Duodenal mucosa (tissue), 2 donors: Measurements from ENCODE around the gene ARID5B.

Experiments
- H3K27ac ChIP-seq: one replicate; pipeline ENCODE4 v1.7.0; 2013; ENCODE audit warnings: low read depth, low read length
- H3K27me3 ChIP-seq, 2 donors: one replicate each; pipeline ENCODE4 v1.7.0; 2013; ENCODE audit warnings: low read length in 2 of 2, control low read depth in 1 of 2; ENCODE audit not compliant: insufficient read depth in 2 of 2, control insufficient read depth in 1 of 2
- H3K36me3 ChIP-seq, 2 donors: one replicate each; pipeline ENCODE4 v1.7.0; 2013; ENCODE audit warnings: low read length in 2 of 2, control low read depth in 1 of 2; ENCODE audit not compliant: insufficient read depth in 2 of 2, control insufficient read depth in 1 of 2
- H3K4me1 ChIP-seq, 2 donors: one replicate each; pipeline ENCODE4 v1.7.0; 2013; ENCODE audit warnings: low read length in 2 of 2, control low read depth in 1 of 2; ENCODE audit not compliant: insufficient read depth in 2 of 2, control insufficient read depth in 1 of 2
- H3K4me3 ChIP-seq, 2 donors: one replicate each; pipeline ENCODE4 v1.7.0; 2013; ENCODE audit warnings: low read length in 2 of 2, low read depth in 1 of 2
- H3K9ac ChIP-seq, 2 donors: one replicate each; pipeline ENCODE4 v1.7.0; 2013; ENCODE audit warnings: low read length in 2 of 2, low read depth in 1 of 2
- H3K9me3 ChIP-seq, 2 donors: one replicate each; pipeline ENCODE4 v1.7.0; 2013; ENCODE audit warnings: low read length in 2 of 2, control low read depth in 1 of 2; ENCODE audit not compliant: control insufficient read depth in 1 of 2

Gene ARID5B

DNA sequence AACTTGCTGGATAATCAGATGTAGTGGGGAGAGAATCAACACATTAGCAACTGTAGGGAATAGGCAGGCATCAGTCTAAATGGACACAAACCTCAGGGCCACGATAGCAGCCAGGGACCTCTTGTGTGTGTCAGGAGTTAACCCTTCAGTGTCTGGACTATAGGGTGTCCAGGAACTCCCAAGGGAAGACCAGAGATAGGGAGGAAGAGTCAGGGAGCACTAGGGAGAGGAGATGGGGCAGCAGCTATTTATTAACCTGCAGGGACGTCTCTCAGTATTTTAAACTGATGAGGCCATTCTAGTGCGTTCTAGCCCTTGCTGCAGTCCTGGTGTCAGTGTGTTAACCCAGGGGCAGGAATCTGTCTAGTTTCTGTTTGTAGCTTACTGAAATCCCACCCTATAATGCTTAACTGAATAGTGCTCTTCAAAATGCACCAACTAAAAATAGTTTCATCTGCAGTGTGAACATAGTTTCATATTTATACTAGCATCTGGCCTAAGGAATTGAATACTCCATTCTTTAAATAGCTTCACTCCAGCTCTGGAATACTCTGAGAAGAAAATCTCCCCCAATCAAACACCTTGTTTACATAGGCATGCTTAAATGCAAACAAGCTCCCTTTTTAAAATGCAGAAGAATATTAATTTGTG is 62.7 kb downstream of the ARID5B start:
- Histone ChIP-seq H3K36me3 (no peaks in the 10 kb centered on the region), H3K9ac (peak overlapping the region in 1 of 2 donors; percentile 29), H3K27ac (peak overlapping the region; percentile 59), H3K27me3 (no peaks in the 10 kb centered on the region), H3K4me1 (peaks cover 20 to 59% of the 10 kb centered on the region in 2 donors), H3K9me3 (no peaks in the 10 kb centered on the region), H3K4me3 (peak overlapping the region; percentile 36 to 48)

DNA sequence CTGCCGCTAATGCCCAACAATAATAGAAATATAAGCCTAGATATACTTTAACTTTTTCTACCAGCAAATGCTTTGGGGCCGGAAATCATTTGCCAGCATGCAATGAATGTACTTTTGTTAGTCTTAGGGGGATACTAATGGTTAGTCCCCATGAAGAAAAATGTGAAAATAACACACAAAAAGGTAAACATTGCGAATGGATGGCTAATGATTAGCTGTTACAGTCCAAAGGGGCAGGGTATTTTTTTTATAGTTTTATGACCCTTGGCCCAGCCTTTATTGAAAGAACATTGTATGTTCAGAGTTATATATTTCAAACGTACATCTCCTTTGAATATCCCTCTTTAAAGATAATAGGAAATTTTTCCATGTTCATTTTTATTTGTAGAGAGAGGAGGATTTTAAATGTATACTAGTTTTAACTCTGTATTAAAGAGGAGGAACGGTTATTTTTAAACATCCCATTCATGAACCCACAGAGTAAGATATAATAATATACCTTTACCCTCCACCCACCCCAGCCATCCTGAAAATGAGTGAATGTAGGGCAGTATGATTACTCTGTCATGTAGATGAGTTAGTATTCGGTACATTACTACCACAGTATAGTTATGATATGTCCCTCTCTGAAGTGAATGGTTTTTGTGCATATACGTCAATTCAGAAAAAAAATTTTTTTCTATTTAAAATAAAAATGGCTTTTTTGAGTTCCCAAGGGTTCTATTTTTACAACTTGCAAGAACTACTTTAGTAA is 63.6 kb downstream of the ARID5B start:
- H3K27ac ChIP-seq, result no peak overlapping the region

DNA sequence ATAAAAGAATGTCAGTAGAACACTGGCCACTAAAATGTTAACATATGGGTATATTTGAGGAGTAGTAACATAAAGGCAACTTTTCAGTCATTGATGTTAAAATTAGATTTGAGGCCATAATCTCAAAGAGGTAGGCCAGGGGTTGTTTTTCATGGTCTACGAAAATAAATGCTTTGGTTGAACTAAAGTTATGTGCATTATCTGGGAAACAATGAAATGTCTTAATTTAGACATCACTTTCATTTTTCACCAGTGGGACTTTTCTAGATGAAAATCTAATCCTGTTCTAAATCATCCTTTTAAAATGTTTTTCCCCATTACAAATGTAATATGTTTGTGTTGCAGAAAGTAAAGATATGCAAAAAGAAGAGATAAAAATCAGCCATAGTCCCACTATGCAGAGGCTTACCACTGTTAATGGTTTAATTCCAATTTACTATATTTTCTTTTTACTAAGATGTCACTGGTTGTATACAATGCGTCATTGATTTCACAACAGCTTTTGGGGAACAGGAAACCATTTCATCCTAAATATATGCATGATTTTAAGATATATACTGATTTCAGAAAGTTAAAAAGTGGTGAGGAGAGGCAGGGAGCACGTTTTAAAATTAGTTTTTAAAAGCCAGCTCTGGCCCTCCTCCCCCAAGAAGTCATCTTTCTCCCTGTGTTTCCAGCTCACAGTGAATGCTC is 64.3 kb downstream of the ARID5B start:
- H3K36me3 ChIP-seq, result no peaks in the 10 kb centered on the region
- H3K9me3 ChIP-seq, result no peaks in the 10 kb centered on the region
- H3K27ac ChIP-seq, result no peak overlapping the region
- no peak overlapping the region for H3K9ac ChIP-seq
- peaks cover 20 to 71% of the 10 kb centered on the region in 2 donors for H3K4me1 ChIP-seq
- H3K27me3 ChIP-seq, result no peaks in the 10 kb centered on the region
- no peak overlapping the region for H3K4me3 ChIP-seq

More for the DNA sequence above, 63.6 kb downstream of the ARID5B start:
- no peak overlapping the region for H3K9ac ChIP-seq
- H3K36me3 ChIP-seq, result no peaks in the 10 kb centered on the region
- no peaks in the 10 kb centered on the region for H3K27me3 ChIP-seq
- H3K4me1 ChIP-seq, result peaks cover 20 to 64% of the 10 kb centered on the region in 2 donors
- no peaks in the 10 kb centered on the region for H3K9me3 ChIP-seq
- H3K4me3 ChIP-seq, result peak overlapping the region; percentile 37 to 48

DNA sequence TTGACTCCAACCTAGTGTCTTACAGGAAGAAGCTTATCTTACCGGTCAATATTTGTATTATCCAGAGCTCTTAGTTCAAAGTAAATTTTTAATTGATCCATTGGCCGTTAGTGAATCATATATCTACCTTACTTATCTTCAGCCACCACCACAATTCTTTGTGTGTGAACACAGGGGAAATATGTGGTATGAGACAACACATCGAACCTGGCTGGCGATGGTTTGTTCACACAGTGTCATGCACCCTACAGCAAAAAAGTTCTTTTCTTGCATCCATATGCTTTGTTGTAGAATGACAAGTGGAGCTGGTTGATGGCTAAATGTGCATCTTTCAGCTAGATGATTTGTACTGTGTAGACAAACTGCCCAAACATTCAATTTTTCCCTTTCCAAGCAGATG is 65.8 kb downstream of the ARID5B start:
- Histone ChIP-seq H3K9me3 (no peaks in the 10 kb centered on the region), H3K27me3 (no peaks in the 10 kb centered on the region), H3K4me1 (peaks cover 20 to 66% of the 10 kb centered on the region in 2 donors), H3K9ac (no peak overlapping the region), H3K36me3 (no peaks in the 10 kb centered on the region), H3K27ac (no peak overlapping the region), H3K4me3 (no peak overlapping the region)

DNA sequence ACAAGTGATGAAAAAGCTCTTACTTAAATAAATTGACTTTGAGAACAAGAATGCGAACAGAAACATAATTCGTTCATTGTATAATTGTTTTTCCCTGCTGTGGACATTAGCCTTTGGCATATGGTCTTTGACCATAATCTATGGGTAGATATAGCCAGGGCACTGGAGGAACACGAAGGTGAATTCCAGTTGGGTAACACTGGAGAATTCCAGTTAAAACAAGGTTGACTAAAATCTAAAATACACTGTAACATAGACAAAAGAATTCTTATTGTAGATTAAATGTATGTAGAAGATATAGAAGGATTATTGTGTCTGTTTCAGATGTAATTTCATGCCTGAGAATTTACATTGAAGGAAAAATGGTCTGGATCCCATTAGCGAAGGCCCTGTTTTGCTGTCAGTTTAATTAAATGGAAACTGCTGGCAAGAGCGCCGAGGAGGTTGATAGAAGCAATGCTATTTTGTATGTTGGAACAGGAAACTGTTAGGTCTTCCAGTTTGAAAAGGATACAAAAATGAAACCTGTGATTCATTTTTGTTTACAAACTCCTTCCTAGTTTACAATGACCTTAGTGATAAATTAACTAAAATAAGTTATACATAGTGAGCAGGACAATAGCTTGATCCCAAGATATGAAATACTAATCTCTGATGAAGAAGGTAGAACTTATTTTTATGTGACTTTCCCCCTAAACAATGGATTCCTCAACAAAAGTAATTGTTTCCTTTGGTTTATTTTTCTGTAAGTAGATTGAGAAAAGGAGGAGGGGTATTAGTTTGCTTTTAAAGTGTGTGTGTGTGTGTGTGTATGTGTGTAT is 68.9 kb downstream of the ARID5B start:
- Histone ChIP-seq H3K27ac (no peak overlapping the region), H3K9ac (no peak overlapping the region), H3K4me3 (no peak overlapping the region), H3K9me3 (no peaks in the 10 kb centered on the region), H3K4me1 (peaks cover 14 to 65% of the 10 kb centered on the region in 2 donors), H3K27me3 (no peaks in the 10 kb centered on the region), H3K36me3 (peaks cover 0 to 2% of the 10 kb centered on the region in 2 donors)

DNA sequence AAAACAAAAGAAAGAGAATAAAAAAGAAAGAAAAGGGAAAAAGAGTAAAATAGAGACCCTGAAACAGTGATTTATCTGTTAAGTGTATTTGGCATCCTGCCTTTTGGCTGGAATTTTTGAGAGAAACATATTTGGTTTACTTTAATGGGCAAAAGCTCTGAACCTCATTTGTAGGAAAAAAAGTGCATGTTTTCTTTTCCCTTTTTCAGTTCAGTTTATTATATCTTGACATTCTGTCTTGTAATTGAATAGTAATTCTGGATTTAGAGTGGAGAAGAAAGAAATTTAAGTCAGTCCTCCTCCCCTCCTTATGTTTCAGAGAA is 69.5 kb downstream of the ARID5B start:
- no peaks in the 10 kb centered on the region for H3K27me3 ChIP-seq
- H3K27ac ChIP-seq, result no peak overlapping the region
- H3K36me3 ChIP-seq, result peaks cover 0 to 2% of the 10 kb centered on the region in 2 donors
- H3K9ac ChIP-seq, result no peak overlapping the region
- peaks cover 13 to 59% of the 10 kb centered on the region in 2 donors for H3K4me1 ChIP-seq
- H3K4me3 ChIP-seq, result no peak overlapping the region
- H3K9me3 ChIP-seq, result no peaks in the 10 kb centered on the region

DNA sequence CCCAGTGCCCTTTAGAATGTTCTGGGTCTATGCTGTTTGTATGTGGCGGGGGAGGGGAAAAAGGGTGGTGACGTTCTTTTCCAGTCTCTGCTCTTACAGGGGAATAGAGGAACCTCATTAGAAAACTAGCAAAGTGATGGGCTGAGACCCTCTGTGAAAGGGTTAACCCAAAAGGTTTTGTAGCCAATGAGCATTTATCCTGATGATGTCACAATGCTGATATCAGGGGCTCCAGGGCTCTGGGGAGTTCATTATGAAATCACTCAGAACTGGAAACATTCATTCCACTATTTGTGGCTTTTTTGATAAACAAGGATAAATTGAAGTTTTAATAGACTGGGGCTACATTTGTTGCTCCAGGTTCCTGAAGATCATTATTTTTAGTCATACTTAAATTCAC is 71.7 kb downstream of the ARID5B start:
- Histone ChIP-seq H3K27me3 (no peaks in the 10 kb centered on the region), H3K4me1 (peaks cover 13 to 45% of the 10 kb centered on the region in 2 donors), H3K9ac (no peak overlapping the region), H3K27ac (no peak overlapping the region), H3K36me3 (peaks cover 0 to 2% of the 10 kb centered on the region in 2 donors), H3K4me3 (no peak overlapping the region), H3K9me3 (no peaks in the 10 kb centered on the region)

DNA sequence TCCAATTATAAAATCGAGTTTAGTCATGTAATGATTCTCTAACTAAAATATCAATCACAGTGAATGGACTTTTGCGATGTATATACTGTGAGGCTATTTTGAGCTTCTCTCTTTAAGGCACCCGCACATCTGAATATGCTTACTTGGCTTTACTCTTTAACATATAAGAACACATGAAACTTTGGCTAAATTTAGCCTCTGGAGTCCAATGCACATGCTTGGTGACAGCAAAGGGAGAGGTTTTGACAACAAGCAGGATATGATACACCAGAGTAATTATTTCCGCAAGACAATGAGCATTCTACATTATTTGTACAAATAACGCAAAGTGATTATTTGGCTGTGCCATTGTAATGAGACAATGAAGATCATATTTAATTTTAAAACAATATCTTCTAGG is 72.4 kb downstream of the ARID5B start:
- H3K27me3 ChIP-seq, result no peaks in the 10 kb centered on the region
- H3K9ac ChIP-seq, result no peak overlapping the region
- H3K9me3 ChIP-seq, result no peaks in the 10 kb centered on the region
- no peak overlapping the region for H3K27ac ChIP-seq
- peaks cover 0 to 2% of the 10 kb centered on the region in 2 donors for H3K36me3 ChIP-seq
- H3K4me3 ChIP-seq, result no peak overlapping the region
- peaks cover 13 to 45% of the 10 kb centered on the region in 2 donors for H3K4me1 ChIP-seq

DNA sequence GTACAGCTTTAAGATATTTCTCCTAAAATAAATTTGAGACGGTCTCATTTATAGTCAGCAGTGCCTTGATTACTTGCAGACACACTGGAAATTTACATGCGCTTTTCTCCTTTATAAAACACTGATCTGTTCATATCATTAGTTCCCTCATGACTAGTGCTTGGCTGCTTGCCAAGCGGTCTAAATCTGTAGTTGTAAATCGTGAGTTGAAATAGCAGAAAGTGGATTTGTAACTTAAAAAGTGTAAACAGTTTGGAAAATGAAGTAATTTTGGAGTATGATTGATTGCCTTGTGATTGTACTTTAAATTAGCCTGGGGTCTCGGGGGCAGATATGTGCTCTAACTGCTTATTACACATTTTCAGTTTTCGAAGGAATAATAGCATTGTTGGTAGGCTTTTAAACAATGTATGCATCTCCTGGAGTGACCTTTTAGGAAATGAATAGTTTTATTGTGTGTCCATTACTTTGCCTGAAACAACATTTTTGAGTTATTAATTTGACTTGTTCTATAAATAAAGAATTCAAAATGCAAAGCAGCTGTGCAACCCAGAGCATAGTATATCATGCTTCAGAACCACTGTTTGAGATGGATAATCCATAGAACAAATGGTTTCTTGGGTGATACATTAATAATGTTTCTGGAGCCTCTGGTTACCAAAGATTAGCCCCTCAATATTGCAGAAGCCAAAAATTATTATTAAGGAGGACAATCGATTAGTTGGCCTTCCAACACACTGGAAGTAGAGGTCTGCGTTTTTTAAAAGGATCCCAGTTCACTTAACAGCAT is 73.3 kb downstream of the ARID5B start:
- Histone ChIP-seq H3K9me3 (no peaks in the 10 kb centered on the region), H3K36me3 (peaks cover 0 to 2% of the 10 kb centered on the region in 2 donors), H3K9ac (no peak overlapping the region), H3K4me1 (peaks cover 13 to 43% of the 10 kb centered on the region in 2 donors), H3K27ac (no peak overlapping the region), H3K4me3 (no peak overlapping the region), H3K27me3 (no peaks in the 10 kb centered on the region)
